ENCODE results near the gene JPH3.

- TF ChIP-seq, protein P1, sequence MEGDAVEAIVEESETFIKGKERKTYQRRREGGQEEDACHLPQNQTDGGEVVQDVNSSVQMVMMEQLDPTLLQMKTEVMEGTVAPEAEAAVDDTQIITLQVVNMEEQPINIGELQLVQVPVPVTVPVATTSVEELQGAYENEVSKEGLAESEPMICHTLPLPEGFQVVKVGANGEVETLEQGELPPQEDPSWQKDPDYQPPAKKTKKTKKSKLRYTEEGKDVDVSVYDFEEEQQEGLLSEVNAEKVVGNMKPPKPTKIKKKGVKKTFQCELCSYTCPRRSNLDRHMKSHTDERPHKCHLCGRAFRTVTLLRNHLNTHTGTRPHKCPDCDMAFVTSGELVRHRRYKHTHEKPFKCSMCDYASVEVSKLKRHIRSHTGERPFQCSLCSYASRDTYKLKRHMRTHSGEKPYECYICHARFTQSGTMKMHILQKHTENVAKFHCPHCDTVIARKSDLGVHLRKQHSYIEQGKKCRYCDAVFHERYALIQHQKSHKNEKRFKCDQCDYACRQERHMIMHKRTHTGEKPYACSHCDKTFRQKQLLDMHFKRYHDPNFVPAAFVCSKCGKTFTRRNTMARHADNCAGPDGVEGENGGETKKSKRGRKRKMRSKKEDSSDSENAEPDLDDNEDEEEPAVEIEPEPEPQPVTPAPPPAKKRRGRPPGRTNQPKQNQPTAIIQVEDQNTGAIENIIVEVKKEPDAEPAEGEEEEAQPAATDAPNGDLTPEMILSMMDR (IDR thresholded peaks at IDR 0.05) = no peak
- TF ChIP-seq EP300 (IDR thresholded peaks at IDR 0.05) = no peak
Observed at GRCh38 chr16:87628940-87629339, 26.6 kb downstream of the JPH3 start.

All from gastroesophageal sphincter (tissue), 3 donors.